ENCODE data around the gene UBE2D2. TPM values are rescaled to one million over a fixed set of nuclear protein-coding genes. Genes with fewer than 3 reads are reported as not detected.
"Not testable (repeated sequence)": the region's sequence is repeated elsewhere in the genome, so short reads cannot be mapped to it uniquely, and the experiment has no call there.

The UBE2D2 gene
- total RNA-seq, 3 donors from 2014 or later = 139 to 145 (median 140) TPM

DNA sequence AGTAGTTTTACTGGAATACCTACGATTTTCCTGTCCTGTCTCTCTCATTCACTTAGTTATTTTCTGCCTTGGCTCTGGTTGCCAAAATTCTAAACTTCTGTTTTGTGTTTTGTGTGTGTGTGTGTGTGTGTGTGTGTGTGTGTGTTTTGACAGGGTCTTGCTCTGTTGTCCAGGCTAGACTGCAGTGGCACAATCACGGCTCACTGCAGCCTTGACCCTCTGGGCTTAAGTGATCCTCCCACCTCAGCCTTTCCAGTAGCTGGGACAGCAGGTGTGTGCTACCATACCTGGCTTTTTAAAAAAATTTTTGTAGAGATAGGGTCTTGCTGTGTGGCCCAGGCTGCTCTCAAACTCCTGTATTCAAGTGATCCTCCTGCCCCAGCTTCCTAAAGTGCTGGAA is 17.2 kb downstream of the UBE2D2 start:
- TF ChIP-seq, protein P1, sequence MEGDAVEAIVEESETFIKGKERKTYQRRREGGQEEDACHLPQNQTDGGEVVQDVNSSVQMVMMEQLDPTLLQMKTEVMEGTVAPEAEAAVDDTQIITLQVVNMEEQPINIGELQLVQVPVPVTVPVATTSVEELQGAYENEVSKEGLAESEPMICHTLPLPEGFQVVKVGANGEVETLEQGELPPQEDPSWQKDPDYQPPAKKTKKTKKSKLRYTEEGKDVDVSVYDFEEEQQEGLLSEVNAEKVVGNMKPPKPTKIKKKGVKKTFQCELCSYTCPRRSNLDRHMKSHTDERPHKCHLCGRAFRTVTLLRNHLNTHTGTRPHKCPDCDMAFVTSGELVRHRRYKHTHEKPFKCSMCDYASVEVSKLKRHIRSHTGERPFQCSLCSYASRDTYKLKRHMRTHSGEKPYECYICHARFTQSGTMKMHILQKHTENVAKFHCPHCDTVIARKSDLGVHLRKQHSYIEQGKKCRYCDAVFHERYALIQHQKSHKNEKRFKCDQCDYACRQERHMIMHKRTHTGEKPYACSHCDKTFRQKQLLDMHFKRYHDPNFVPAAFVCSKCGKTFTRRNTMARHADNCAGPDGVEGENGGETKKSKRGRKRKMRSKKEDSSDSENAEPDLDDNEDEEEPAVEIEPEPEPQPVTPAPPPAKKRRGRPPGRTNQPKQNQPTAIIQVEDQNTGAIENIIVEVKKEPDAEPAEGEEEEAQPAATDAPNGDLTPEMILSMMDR (IDR thresholded peaks at IDR 0.05) = no peak
- no peaks in the 10 kb centered on the region for H3K9me3 ChIP-seq
- DNase-seq (peak in 1 of 3 donors; percentile 11), ATAC-seq (no peak)
- intact Hi-C loops (cut with DNase I, micrococcal nuclease) = no loop called here
- peaks cover 26% of the 10 kb centered on the region for H3K4me1 ChIP-seq (ENCODE audit: low read depth)
- H3K36me3 ChIP-seq (ENCODE audit: low read depth) = no peaks in the 10 kb centered on the region
- H3K4me3 ChIP-seq = no peak overlapping the region

DNA sequence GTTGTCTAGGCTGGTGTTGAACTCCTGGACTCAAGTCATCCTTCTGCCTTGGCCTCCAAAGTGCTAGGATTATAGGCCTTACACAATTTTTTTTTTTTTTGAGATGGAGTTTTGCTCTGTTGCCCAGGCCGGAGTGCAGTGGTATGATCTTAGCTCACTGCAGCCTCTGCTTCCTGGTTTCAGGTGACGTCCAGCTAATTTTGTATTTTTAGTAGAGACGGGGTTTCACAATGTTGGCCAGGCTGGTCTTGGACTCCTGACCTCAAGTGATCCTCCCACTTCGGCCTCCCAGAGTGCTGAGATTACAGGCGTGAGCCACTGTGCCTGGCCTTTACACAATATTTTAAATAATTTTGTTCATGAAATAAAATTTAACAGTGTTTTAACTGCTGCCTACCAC is 21.0 kb downstream of the UBE2D2 start:
- intact Hi-C loops (cut with DNase I, micrococcal nuclease); DNase-seq: not testable (repeated sequence)
- ATAC-seq = peak; percentile 44

DNA sequence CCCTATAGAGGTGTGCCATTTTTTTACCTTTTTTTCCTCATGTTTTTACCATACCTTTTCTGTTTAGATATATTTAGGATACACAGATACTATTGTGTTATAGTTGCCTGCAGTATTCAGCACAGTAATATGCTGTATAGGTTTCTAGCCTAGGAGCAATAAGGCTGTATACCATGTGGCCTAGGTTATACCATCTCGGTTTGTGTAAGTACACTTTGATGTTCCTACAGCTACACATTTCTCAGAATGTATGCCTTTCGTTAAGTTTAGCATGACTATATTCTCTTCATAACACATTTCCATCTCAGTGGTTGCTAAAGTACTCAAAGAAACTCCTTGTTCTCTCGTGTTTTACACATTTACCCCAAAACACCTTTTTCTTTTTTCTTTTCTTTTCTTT is 23.0 kb downstream of the UBE2D2 start:
- Histone ChIP-seq H3K4me1 (ENCODE audit: low read depth) (peaks cover 3% of the 10 kb centered on the region), H3K9me3 (no peaks in the 10 kb centered on the region), H3K36me3 (ENCODE audit: low read depth) (no peaks in the 10 kb centered on the region), H3K4me3 (no peak overlapping the region)
- intact Hi-C loops (cut with DNase I, micrococcal nuclease) = no loop called here
- TF ChIP-seq, protein P1 (IDR thresholded peaks at IDR 0.05) = no peak
- DNase-seq = no peak
- no peak for ATAC-seq

More for the DNA sequence above, 21.0 kb downstream of the UBE2D2 start:
- not testable (repeated sequence) for H3K36me3 ChIP-seq (ENCODE audit: low read depth); H3K9me3 ChIP-seq; H3K4me3 ChIP-seq; H3K4me1 ChIP-seq (ENCODE audit: low read depth)

DNA sequence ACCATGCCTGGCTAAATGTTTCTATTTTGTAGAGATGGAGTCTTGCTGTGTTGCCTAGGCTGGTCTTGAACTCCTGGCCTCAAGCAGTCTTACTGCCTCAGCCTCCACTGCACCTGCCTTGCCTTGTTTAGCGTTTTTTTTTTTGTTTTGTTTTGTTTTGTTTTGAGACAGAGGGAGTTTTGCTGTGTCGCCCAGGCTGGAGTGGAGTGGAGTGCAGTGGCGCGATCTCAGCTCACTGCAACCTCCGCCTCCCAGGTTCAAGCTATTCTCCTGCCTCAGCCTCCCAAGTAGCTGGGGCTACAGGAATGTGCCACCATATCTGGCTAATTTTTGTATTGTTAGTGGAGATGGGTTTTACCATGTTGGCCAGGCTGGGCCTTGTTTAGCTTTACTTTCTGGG is 27.0 kb downstream of the UBE2D2 start:
- DNase-seq; ATAC-seq; H3K4me1 ChIP-seq (ENCODE audit: low read depth): not testable (repeated sequence)

DNA sequence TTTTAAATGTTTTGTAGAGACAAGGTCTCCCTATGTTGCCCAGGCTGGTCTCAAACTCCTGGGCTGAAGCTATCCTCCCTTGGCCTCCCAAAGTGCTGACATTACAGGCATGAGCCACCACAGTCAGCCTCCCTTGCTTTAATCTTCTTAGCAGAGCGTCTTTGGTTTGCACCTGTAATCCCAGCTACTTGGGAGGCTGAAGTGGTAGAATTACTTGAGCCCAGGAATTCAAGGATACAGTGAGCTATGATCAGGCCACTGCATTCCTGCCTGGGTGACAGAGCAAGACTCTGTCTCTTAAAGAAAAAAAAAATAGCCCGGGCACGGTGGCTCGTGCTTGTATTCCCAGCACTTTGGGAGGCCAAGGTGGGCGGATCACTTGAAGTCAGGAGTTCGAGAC is 27.8 kb downstream of the UBE2D2 start:
- Histone ChIP-seq H3K4me3 (no peak overlapping the region), H3K4me1 (ENCODE audit: low read depth) (peaks cover 10% of the 10 kb centered on the region), H3K36me3 (ENCODE audit: low read depth) (no peaks in the 10 kb centered on the region), H3K9me3 (no peaks in the 10 kb centered on the region)
- intact Hi-C loops (cut with DNase I, micrococcal nuclease) = no loop called here
- ATAC-seq (no peak), DNase-seq (no peak)
- TF ChIP-seq, protein P1 (IDR thresholded peaks at IDR 0.05) = no peak

More for the DNA sequence above, 27.0 kb downstream of the UBE2D2 start:
- intact Hi-C loops (cut with DNase I, micrococcal nuclease); H3K9me3 ChIP-seq; H3K36me3 ChIP-seq (ENCODE audit: low read depth); H3K4me3 ChIP-seq: not testable (repeated sequence)

DNA sequence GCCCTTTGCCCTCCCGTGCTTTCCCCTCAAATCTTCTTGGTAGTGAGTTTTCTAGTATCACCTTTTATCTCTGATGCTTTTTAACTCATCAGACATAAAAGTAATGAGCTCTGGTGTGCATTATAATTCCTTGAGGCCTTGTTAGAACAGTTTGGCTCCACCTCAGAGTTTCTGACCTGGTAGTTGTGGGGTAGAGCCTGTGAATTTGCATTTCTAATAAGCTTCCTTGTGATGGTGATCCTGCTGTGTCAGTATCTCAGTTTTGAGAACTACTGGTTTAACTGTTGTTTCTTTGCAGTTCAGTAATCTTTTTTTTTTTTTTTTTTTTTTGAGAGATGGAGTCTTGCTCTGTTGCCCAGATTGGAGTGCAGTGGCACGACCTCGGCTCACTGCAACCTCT is 31.1 kb downstream of the UBE2D2 start:
- intact Hi-C loops (cut with DNase I, micrococcal nuclease) = no loop called here
- DNase-seq = no peak
- peaks cover 15% of the 10 kb centered on the region for H3K4me1 ChIP-seq (ENCODE audit: low read depth)
- no peaks in the 10 kb centered on the region for H3K36me3 ChIP-seq (ENCODE audit: low read depth)
- ATAC-seq = no peak
- TF ChIP-seq, protein P1 (IDR thresholded peaks at IDR 0.05) = no peak
- H3K9me3 ChIP-seq = no peaks in the 10 kb centered on the region
- no peak overlapping the region for H3K4me3 ChIP-seq

DNA sequence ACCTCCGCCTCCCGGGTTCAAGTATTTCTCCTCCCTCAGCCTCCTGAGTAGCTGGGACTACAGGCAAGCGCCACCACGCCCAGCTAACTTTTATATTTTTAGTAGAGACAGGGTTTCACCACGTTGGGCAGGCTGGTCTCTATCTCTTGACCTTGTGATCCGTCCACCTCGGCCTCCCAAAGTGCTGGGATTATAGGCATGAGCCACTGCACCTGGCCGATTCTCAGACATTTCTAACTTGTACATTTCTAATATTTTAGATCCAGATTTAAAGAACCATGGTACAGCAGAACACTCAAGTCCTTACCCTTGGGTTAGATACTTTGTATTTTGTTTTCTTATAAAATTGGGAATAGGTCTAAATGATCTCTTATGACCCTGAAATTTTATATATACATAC is 31.9 kb downstream of the UBE2D2 start:
- not testable (repeated sequence) for ATAC-seq

More for the DNA sequence above, 31.9 kb downstream of the UBE2D2 start:
- DNase-seq; H3K9me3 ChIP-seq; H3K36me3 ChIP-seq (ENCODE audit: low read depth); H3K4me3 ChIP-seq; intact Hi-C loops (cut with DNase I, micrococcal nuclease): not testable (repeated sequence)
- peaks cover 15% of the 10 kb centered on the region for H3K4me1 ChIP-seq (ENCODE audit: low read depth)
